Measurements from ENCODE around the gene ABHD5. TPM values are rescaled to one million over a fixed set of nuclear protein-coding genes. Genes with fewer than 3 reads are reported as not detected.

Gene ABHD5
- total and polyA plus RNA-seq, 10 of the 15 experiments (the other 5 are each of a cell fraction or from before 2014, with no cell fraction given), result 5.5 to 24.4 (median 9.5) TPM

GRCh38 chr3:43759938-43760337, 69.2 kb downstream of the ABHD5 start:
- no peak for TF ChIP-seq ZNF592 (IDR thresholded peaks at IDR 0.05)
- TF ChIP-seq ATF7 (IDR thresholded peaks at IDR 0.05; ENCODE audit: low read depth), result no peak
- TF ChIP-seq IRF5 (IDR thresholded peaks at IDR 0.05; ENCODE audit: borderline replicate concordance), result no peak
- no peak for TF ChIP-seq PAX8 (IDR thresholded peaks at IDR 0.05)
- TF ChIP-seq CEBPB (IDR thresholded peaks at IDR 0.05; ENCODE audit: borderline replicate concordance in 1 of 2, low read depth in 2 of 2, low read length in 2 of 2), result no peak
- DNase-seq (ENCODE audit: low read depth, low spot score) (no peak), FAIRE-seq (no peak), ATAC-seq (no peak)
- no peak overlapping the region for H3K4me2 ChIP-seq (ENCODE audit: control insufficient read depth, insufficient read depth)
- H2AFZ ChIP-seq (ENCODE audit: control insufficient read depth, low read depth, low read length), result no peak overlapping the region
- RAD21 ChIA-PET (ENCODE audit: unreplicated experiment), result interaction anchor here (0.9 kb wide), 1 partner anchor 216 kb away, joined by 3 read pairs; no protein-coding TSS in a partner anchor
- SMC1A ChIA-PET (ENCODE audit: uncharacterized antibody, unreplicated experiment), result no interaction called here
- no peaks in the 10 kb centered on the region for H3K79me2 ChIP-seq (ENCODE audit: control insufficient read depth, insufficient read depth, low read length)
- POLR2A ChIA-PET, result no interaction called here
- H3K4me1 ChIP-seq (ENCODE audit: control insufficient read depth, insufficient read depth, low read length), result no peaks in the 10 kb centered on the region
- no peak overlapping the region for H3K9ac ChIP-seq (ENCODE audit: control insufficient read depth, insufficient read depth, low read length)
- no peak overlapping the region for H3K27ac ChIP-seq (ENCODE audit: control insufficient read depth, insufficient read depth)
- H4K20me1 ChIP-seq (ENCODE audit: control insufficient read depth, insufficient read depth), result no peaks in the 10 kb centered on the region
- CTCF ChIA-PET, result interaction anchor here (1.0 to 1.4 kb wide), 2 partner anchors 9 to 201 kb away, joined by 3 to 6 read pairs; no protein-coding TSS in a partner anchor
- no TSS peak for BruUV-seq (replicated peaks)
- intact Hi-C loops (cut with micrococcal nuclease; ENCODE audit: unreplicated experiment), result loop anchor here (1.0 to 10.0 kb wide), 2 partner anchors 216 to 235 kb away; no protein-coding TSS in a partner anchor
- H3K27me3 ChIP-seq (replicated peaks in 1 of 2; ENCODE audit: control insufficient read depth in 2 of 2, insufficient read depth in 2 of 2, low read length in 1 of 2), result no peaks in the 10 kb centered on the region; a peak in 1 of 4 replicates
- WGBS (ENCODE audit: insufficient coverage, insufficient replicate concordance, low lambda C conversion rate, missing lambda C conversion rate), result 47% methylated on average over 2 of the region's 2 CpGs
- H3K4me3 ChIP-seq, result no peak overlapping the region
- H3K36me3 ChIP-seq (ENCODE audit: control insufficient read depth in 2 of 2, insufficient read depth in 2 of 2, low read length in 1 of 2), result no peaks in the 10 kb centered on the region
- in situ Hi-C loops (cut with MboI), result no loop called here
- no peaks in the 10 kb centered on the region for H3K9me3 ChIP-seq (replicated peaks; ENCODE audit: control insufficient read depth, insufficient read depth, low read length)

Measured in GM12878 (cell line).